Skeletal muscle tissue (tissue), 4 donors: ENCODE data around the gene FRZB. TPM values are rescaled to one million over a fixed set of nuclear protein-coding genes. Genes with fewer than 3 reads are reported as not detected.
A peak's percentile ranks its signal among the peaks of the same experiment; 100 is the strongest.

Experiments used
- H3K27ac ChIP-seq: one replicate; pipeline ENCODE4 v1.7.0; 2013; ENCODE audit warnings: mild to moderate bottlenecking, low read depth, low read length, inconsistent platforms
- H3K27me3 ChIP-seq, 3 donors: one replicate each; pipeline ENCODE4 v1.7.0; 2013; ENCODE audit warnings: low read length in 3 of 3; ENCODE audit not compliant: control insufficient read depth in 3 of 3, insufficient read depth in 3 of 3
- H3K36me3 ChIP-seq, 3 donors: one replicate each; pipeline ENCODE4 v1.7.0; 2013; ENCODE audit warnings: low read length in 3 of 3; ENCODE audit not compliant: control insufficient read depth in 3 of 3, insufficient read depth in 3 of 3
- H3K4me1 ChIP-seq, 3 donors: one replicate each; pipeline ENCODE4 v1.7.0; 2013; ENCODE audit warnings: low read length in 3 of 3, mild to moderate bottlenecking in 3 of 3; ENCODE audit not compliant: control insufficient read depth in 3 of 3, insufficient read depth in 3 of 3
- H3K4me3 ChIP-seq, 3 donors: one replicate each; pipeline ENCODE4 v1.7.0; 2013; ENCODE audit warnings: low read length in 3 of 3
- H3K9ac ChIP-seq, 3 donors: one replicate each; pipeline ENCODE4 v1.7.0; 2013; ENCODE audit warnings: low read length in 3 of 3, mild to moderate bottlenecking in 3 of 3, moderate library complexity in 2 of 3, low read depth in 1 of 3
- H3K9me3 ChIP-seq, 3 donors: one replicate each; pipeline ENCODE4 v1.7.0; 2013; ENCODE audit warnings: low read length in 3 of 3; ENCODE audit not compliant: control insufficient read depth in 3 of 3
- total RNA-seq: library from RNA; depleted of rRNA; stranded (reverse); fragments of >200 nt; gene quantifications from one replicate; pipeline ENCODE4 v1.2.3, GENCODE V29; 2014
- donor health status: Osteomylitis.

The FRZB gene
- total RNA-seq, 1 donor from 2014 or later, result 6.8 TPM

GRCh38 chr2:182827182-182827879 lies 39.1 kb downstream of the FRZB start:
- H3K27ac ChIP-seq, result no peak overlapping the region
- H3K36me3 ChIP-seq, result no peaks in the 10 kb centered on the region
- H3K4me1 ChIP-seq, result peaks cover 0 to 5% (median 4%) of the 10 kb centered on the region in 3 donors
- no peaks in the 10 kb centered on the region for H3K27me3 ChIP-seq
- H3K4me3 ChIP-seq, result no peak overlapping the region
- H3K9me3 ChIP-seq, result no peaks in the 10 kb centered on the region
- H3K9ac ChIP-seq, result no peak overlapping the region

- Histone ChIP-seq H3K27me3 (no peaks in the 10 kb centered on the region), H3K36me3 (no peaks in the 10 kb centered on the region), H3K9me3 (no peaks in the 10 kb centered on the region), H3K27ac (no peak overlapping the region), H3K9ac (no peak overlapping the region), H3K4me1 (peaks cover 0 to 5% (median 4%) of the 10 kb centered on the region in 3 donors), H3K4me3 (no peak overlapping the region)
These were observed 39.9 kb downstream of the FRZB start for GRCh38 chr2:182826496-182826895.

- H3K4me3 ChIP-seq, result no peak overlapping the region
- no peaks in the 10 kb centered on the region for H3K27me3 ChIP-seq
- peaks cover 0 to 5% (median 4%) of the 10 kb centered on the region in 3 donors for H3K4me1 ChIP-seq
- no peaks in the 10 kb centered on the region for H3K9me3 ChIP-seq
- no peaks in the 10 kb centered on the region for H3K36me3 ChIP-seq
- no peak overlapping the region for H3K9ac ChIP-seq
- no peak overlapping the region for H3K27ac ChIP-seq
These were observed 40.4 kb downstream of the FRZB start for GRCh38 chr2:182826064-182826463.

GRCh38 chr2:182824767-182825158 lies 41.7 kb downstream of the FRZB start:
- Histone ChIP-seq H3K27ac (no peak overlapping the region), H3K9ac (peak overlapping the region in 1 of 3 donors; percentile 11), H3K4me1 (peaks cover 0 to 5% (median 4%) of the 10 kb centered on the region in 3 donors), H3K27me3 (no peaks in the 10 kb centered on the region), H3K4me3 (no peak overlapping the region), H3K9me3 (no peaks in the 10 kb centered on the region), H3K36me3 (no peaks in the 10 kb centered on the region)

- Histone ChIP-seq H3K27me3 (no peaks in the 10 kb centered on the region), H3K9me3 (no peaks in the 10 kb centered on the region), H3K27ac (no peak overlapping the region), H3K4me1 (peaks cover 0 to 5% (median 4%) of the 10 kb centered on the region in 3 donors), H3K9ac (peak overlapping the region in 1 of 3 donors; percentile 11), H3K36me3 (no peaks in the 10 kb centered on the region), H3K4me3 (no peak overlapping the region)
These were observed 42.2 kb downstream of the FRZB start for GRCh38 chr2:182824056-182824766.

GRCh38 chr2:182822733-182823132 lies 43.7 kb downstream of the FRZB start:
- Histone ChIP-seq H3K27me3 (no peaks in the 10 kb centered on the region), H3K4me1 (peaks cover 0 to 5% (median 4%) of the 10 kb centered on the region in 3 donors), H3K9me3 (no peaks in the 10 kb centered on the region), H3K4me3 (no peak overlapping the region), H3K27ac (no peak overlapping the region), H3K9ac (no peak overlapping the region), H3K36me3 (no peaks in the 10 kb centered on the region)

GRCh38 chr2:182821182-182821581 lies 45.3 kb downstream of the FRZB start:
- no peak overlapping the region for H3K27ac ChIP-seq
- no peaks in the 10 kb centered on the region for H3K36me3 ChIP-seq
- H3K27me3 ChIP-seq, result no peaks in the 10 kb centered on the region
- H3K9me3 ChIP-seq, result no peaks in the 10 kb centered on the region
- H3K4me1 ChIP-seq, result peaks cover 0 to 5% (median 4%) of the 10 kb centered on the region in 3 donors
- H3K4me3 ChIP-seq, result no peak overlapping the region
- no peak overlapping the region for H3K9ac ChIP-seq

- H3K27me3 ChIP-seq, result no peaks in the 10 kb centered on the region
- H3K4me3 ChIP-seq, result no peak overlapping the region
- H3K9me3 ChIP-seq, result no peaks in the 10 kb centered on the region
- no peak overlapping the region for H3K9ac ChIP-seq
- no peaks in the 10 kb centered on the region for H3K4me1 ChIP-seq
- H3K27ac ChIP-seq, result no peak overlapping the region
- H3K36me3 ChIP-seq, result no peaks in the 10 kb centered on the region
These were observed 47.0 kb downstream of the FRZB start for GRCh38 chr2:182819412-182819811.

GRCh38 chr2:182818925-182819324 lies 47.5 kb downstream of the FRZB start:
- H3K27ac ChIP-seq, result no peak overlapping the region
- no peak overlapping the region for H3K9ac ChIP-seq

GRCh38 chr2:182818501-182818900 lies 47.9 kb downstream of the FRZB start:
- Histone ChIP-seq H3K27ac (no peak overlapping the region), H3K27me3 (no peaks in the 10 kb centered on the region), H3K4me1 (no peaks in the 10 kb centered on the region), H3K9me3 (no peaks in the 10 kb centered on the region), H3K4me3 (no peak overlapping the region), H3K36me3 (no peaks in the 10 kb centered on the region), H3K9ac (no peak overlapping the region)

More at GRCh38 chr2:182818925-182819324, 47.5 kb downstream of the FRZB start:
- H3K4me3 ChIP-seq, result no peak overlapping the region
- H3K9me3 ChIP-seq, result no peaks in the 10 kb centered on the region
- H3K27me3 ChIP-seq, result no peaks in the 10 kb centered on the region
- no peaks in the 10 kb centered on the region for H3K4me1 ChIP-seq
- no peaks in the 10 kb centered on the region for H3K36me3 ChIP-seq
